Left cardiac atrium (tissue), 4 donors: ENCODE results near the gene RABL2B. TPM values are rescaled to one million over a fixed set of nuclear protein-coding genes. Genes with fewer than 3 reads are reported as not detected.
"Not testable (repeated sequence)": the region's sequence is repeated elsewhere in the genome, so short reads cannot be mapped to it uniquely, and the experiment has no call there.

ENCODE experiments used
- ATAC-seq, 2 donors: fragments of 200-7000 bp; cut with Tn5 transposase; one replicate each; pipeline ENCODE4 v1.9.1; 2020; ENCODE audit warnings: mild to moderate bottlenecking in 2 of 2, moderate library complexity in 2 of 2
- DNase-seq: peaks from one replicate; pipeline ENCODE4 v3.0.0-alpha.2; 2020
- intact Hi-C, 2 donors: fragments of 100-400 bp; cut with DNase I; formaldehyde crosslinking; loops; one replicate each; pipeline versions ENCODE4 v1.14.1 to v1.15.1; 2022 to 2023
- total RNA-seq, 2 donors: library from RNA; stranded (reverse); fragmentation: NEBNext Ultra II Directional; extraction: Animal tissue kit (Norgen Biotek cat#: 25700); gene quantifications; one replicate each; pipeline ENCODE4 v1.2.1, GENCODE V29; 2021
- donor health status: DM: no; HTN: yes; CAD: no.
- donor health status: DM: no; HTN: yes; CAD: no; lungs with severe emphysema.
- donor health status: DM: yes; HTN: yes; CAD: no.
- donor health status: Dilated cardiomyopathy.

Gene RABL2B
- total RNA-seq, 2 donors from 2014 or later, result 10.2 to 11.0 TPM

DNA sequence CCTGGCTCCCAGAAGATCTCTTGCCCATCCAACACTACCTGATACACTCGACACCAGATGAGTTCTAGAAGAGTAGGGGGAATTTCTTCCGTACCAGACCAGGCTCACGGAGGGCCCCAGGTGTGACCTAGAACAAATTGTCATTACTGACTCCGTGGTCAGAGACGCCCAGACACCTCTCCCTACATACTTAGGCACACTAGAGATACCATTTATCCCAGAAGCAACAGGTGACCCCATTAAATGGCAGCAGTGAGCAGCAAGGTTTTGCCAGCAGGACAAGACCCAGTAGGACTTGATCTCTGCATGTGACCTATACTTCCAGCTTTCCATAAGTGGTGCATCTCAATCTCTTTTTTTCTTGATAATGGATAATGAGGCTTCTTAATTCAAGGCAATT, 42.7 kb downstream of the RABL2B start:
- DNase-seq, ATAC-seq, intact Hi-C loops: not testable (repeated sequence)

DNA sequence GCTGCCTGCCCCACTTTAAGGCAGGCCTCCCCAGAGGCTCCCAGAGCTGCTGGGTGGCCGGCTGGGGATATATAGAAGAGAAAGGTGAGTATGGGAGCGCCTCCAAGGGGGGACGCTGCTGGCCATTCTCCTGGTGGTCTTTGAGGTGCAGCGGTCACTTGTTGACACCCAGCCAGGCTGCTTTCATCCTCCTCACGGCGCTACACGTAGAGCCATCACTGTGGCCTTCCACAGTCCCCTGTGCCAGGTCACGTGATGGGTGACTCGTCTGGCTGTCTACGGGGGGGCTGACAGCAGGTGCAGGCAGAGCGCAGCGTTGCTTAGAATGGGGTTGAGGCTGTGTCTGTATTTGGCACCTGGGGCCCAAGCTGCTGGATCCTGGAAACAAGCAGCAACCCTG, 43.5 kb downstream of the RABL2B start:
- ATAC-seq (no peak), DNase-seq (peak; percentile 14)
- intact Hi-C loops, result no loop called here

DNA sequence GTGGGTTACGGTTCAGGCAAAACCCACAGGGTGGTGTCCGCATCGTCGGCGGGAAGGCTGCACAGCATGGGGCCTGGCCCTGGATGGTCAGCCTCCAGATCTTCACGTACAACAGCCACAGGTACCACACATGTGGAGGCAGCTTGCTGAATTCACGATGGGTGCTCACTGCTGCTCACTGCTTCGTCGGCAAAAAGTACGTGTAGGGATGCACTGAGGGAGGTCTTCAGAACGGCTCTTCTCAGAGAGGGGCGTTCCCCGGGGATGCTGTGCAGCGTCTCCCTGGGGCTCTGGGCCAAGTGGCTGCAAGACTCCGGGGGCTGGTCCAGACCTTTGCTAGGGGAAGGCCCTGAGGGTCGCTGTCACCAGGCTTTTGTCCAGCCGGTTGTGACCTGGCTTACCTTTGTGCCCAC, 44.2 kb downstream of the RABL2B start:
- no peak for ATAC-seq
- DNase-seq, result no peak
- intact Hi-C loops, result no loop called here

DNA sequence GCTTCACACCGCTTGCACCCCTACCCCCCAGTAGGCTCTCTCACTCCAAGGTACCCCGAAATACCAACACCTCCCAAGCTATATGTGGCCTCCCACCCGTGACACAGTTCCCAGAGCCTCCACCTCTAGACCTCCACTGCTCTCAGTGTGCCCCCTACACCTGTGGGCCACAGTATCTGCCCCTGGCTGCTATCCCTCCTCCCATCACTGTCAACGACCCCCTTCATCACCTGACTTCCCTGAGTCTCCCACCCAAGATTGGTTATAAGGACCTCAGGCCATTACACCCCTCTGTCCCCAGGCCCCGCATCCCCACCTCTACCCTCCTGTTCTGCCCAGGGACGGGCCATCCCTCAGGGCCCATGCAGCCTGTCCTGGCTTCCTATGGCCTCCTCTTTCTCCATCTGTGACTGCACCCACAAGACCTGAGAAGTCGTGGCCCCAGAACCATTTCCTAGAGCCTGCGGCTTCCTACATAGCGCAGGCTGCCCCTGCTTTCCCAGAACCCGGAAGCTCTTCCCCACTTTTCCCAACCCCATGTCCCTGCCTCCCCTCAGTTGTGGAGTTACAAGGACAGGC, 44.7 kb downstream of the RABL2B start:
- no peak for ATAC-seq
- intact Hi-C loops, result no loop called here
- no peak for DNase-seq

DNA sequence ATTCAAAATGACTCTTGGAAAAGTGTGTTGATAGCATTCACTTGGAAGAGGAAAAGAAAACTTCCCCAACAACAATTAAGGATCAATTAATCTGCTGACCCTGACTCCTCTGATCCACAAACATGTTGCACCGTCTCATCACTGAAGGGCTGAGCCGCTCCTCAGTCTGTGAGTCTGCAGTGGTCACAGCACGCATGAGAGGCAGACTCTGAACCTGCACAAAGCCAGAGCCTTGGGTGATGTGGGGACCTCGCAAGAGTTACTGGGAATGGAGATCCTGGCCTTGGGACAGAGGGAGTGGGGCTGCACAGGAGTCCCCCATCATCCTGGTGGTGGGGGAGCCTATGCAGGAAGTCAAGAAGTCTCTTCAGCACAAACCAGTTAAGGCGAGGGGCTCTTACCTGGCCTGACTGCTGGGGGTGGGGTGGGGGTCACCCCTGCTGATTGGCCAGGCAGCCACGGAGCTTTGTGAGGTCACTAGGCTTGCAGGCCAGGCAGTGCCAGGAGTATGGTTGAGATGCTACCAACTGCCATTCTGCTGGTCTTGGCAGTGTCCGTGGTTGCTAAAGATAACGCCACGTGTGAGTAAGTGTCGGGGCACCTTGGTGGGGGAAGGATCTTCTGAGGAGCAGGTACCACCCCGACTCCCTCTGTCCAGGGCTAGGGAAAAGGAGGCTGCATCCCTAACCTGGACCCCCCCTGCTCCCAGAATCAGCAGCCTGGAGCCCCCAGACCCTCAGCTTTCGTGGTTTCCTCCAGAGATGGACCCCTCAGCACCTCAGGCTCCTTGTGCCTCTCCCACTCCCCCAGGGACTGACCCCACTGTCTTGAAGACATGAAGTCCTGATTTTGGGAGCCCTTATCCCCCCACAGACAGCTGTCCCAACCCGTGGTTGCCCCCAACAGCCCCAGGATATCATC, 45.4 kb downstream of the RABL2B start, which contains the start of gene ACR:
ACR (plus strand) TSS at position 477 of the 921 bp plus-strand sequence; CDS start at position 509, 32 bp downstream.
- intact Hi-C loops, result no loop called here
- DNase-seq, result no peak
- no peak for ATAC-seq

DNA sequence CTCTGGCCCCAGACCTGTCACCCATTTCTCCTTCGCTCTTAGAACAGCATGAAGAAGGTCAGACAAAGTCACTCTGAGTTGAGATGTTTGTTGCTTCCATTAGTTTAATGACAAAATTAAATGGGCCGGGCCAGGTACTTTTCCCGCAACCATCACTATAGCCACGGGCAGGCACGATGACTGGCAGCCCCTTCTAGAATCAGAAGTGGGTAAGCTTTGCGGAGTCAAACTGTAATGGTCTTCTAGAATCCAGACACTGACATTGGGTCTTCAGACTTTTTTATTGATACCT, 47.8 kb downstream of the RABL2B start:
- ATAC-seq (no peak), DNase-seq (peak; percentile 0)
- intact Hi-C loops, result no loop called here

DNA sequence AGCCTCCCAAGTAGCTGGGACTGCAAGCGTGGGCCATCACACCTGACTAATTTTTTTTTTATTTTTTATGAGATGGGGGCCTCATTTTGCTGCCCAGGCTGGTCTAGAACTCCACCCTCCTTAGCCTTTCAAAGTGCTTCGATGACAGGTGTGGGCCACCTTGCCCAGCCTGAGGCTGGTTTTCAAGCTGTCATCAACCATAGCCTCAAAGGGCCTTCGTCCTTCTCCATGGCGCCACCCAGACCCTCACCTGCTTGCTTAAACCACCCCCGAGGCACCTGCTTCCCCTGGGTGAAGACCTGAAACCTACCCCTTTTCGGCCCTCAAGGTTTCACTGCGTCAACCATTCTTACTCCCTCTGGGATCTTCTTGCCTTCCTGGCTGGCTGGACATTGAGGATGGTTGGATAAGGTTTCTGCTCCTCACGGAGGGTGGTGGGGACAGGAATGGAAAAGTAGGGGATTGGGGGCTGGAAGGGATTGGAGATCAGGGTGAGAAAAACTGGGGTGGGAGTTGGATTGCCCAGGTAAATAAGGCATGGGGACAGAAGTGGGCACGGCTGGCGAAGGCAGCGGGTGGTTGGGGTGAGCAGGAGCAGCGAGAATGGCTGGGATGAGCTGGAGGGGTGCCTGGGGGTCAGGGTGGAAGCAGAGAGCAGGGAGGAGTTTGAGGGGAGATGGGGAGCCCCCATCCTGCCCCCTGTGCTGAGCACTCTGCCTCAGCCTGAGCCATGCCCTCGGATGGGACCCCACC, 48.3 kb downstream of the RABL2B start:
- DNase-seq (peak; percentile 6), ATAC-seq (no peak)
- intact Hi-C loops, result no loop called here

DNA sequence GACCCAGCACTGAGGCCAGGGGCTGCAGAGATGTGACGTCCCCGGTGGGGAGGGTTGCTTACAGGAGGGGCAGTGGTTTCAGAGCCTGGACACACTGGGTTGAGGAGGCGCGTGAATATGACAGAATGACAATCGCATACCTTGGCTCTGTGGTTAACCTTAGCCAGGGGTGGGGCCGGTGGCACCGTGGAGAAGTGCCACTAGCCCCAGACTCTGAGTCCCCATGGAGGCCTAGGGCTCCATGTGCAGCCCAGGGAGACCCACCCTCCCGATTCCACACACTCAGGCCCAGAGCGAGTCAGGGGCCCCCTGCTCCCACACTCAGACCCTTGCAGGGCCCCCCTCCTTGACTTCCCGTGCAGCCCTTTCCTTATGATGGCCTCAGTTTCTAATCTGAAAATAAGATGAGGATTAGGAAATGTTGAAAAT, 49.1 kb downstream of the RABL2B start:
- DNase-seq (peak; percentile 18), ATAC-seq (no peak)
- intact Hi-C loops, result no loop called here

DNA sequence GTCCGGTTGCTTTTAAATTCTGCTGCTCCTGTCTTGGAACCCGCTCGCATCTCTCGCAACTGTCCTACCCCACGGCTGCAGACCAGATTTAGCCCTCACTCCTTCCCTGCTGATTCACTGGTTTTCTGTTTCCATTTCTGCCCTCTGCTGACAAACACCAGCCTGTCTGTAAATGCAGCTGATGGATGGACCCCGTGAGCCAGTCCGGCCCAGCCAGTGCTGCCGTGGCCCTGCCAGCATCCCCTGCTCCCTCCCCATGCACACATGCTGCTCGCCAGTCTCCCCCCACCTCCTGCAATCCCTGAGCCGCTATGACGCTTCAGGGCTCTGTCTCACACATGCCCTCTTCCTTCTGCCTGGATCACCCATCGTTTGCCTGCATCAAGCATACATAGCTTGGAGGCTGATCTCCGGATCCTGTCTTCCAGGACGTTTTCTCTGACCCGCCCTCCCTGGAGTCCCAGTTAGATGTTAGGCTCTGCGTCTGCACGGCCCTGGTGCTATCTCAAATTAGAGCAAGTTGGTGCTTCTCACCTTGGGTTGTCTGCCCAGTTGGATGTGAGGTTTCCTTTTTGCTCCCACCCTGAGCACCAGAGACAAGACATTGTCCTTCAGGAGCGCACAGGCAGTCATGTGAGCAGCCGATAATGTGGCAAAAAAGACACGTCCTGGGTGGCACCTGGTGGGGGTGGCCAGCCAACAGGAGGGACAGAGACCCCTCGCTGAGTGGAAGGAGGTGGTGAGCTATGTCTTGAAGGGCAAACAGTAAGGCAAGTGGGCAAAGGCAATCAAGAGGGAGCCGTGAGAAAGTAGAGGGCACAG, 49.7 kb downstream of the RABL2B start:
- DNase-seq (peak; percentile 22), ATAC-seq (no peak)
- intact Hi-C loops, result no loop called here

DNA sequence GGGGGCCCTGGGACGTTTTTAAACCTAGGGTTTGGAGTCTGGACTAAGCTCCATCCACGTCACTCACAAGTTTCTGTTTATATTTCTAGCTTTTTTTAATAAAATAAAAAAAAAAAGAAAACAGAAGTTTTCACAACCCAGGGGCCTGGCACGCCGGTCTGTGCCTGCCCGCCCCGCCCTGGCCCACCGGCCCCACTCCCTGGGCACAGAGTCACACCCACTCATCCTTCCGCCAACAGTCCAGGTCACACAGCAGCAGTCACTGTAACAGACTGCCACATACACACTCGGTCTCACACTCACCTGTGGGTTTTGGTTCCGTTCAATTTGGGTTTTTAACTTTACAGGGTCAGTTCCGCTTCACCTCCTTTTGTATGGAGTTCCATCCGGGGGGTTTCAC, 50.8 kb downstream of the RABL2B start:
- DNase-seq, result peak; percentile 10
- intact Hi-C loops, result no loop called here
- ATAC-seq, result no peak

DNA sequence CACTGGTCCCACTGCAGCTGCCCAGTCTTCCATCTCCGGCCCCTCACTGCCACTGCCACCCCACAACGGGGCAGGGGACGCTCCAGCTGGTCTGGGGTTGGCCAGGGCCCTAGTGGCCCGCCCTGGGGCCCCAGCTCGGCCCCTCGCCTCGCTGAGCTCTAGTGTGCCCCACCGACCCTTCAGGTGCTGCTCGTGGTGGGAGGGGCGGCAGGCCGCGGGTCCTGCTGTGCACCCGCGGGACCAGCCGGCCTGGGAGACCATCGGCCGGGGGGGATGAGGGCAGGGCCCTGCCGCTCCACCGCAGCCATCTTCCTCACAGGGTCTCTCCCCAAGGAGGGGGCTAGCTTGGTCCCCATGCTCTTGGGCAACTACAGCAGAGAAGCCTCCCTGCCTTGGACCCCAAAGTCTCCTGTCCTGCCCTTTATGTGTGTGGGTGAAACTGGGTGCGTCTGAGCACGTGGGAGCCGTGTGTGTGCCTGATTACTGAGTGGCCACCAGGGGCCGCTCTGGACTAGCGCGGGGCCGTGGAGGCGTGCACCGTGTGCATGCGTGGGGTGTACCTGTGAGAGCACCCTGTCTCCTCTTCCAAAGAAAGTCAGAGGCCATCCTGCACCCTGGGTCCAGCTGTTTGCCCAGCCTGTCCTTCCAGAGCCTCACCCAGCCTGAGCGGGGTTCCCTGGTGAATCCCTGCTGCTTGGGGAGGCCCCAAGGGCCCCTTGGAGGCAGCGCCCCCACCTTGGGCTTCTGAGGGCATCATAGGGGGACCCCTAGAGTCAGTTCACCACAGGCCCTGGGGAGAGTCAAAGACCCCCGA, 51.4 kb downstream of the RABL2B start:
- intact Hi-C loops, result no loop called here
- ATAC-seq, result peak; percentile 73 to 76
- peak; percentile 51 for DNase-seq

DNA sequence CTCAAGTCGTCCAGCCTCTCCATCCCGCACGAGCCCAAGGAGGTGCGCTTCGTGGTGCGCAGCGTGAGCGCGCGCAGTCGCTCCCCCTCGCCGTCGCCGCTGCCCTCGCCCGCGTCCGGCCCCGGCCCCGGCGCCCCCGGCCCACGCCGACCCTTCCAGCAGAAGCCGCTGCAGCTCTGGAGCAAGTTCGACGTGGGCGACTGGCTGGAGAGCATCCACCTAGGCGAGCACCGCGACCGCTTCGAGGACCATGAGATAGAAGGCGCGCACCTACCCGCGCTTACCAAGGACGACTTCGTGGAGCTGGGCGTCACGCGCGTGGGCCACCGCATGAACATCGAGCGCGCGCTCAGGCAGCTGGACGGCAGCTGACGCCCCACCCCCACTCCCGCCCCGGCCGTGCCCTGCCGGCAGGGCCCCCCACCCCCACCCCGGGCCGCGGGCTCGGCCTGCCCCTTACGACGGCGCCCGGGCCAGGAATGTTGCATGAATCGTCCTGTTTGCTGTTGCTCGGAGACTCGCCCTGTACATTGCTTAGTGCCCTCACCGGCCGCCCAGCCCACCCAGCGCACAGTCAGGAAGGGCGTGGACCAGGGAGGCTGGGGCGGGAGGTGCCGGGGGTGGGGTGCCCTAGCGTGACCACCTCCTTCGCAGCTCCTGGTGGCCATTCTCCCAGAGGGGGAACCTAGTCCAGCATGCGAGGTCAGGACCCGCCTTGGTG, 52.3 kb downstream of the RABL2B start:
- intact Hi-C loops, result no loop called here
- DNase-seq, result peak; percentile 51
- peak in 1 of 2 donors; percentile 42 for ATAC-seq

DNA sequence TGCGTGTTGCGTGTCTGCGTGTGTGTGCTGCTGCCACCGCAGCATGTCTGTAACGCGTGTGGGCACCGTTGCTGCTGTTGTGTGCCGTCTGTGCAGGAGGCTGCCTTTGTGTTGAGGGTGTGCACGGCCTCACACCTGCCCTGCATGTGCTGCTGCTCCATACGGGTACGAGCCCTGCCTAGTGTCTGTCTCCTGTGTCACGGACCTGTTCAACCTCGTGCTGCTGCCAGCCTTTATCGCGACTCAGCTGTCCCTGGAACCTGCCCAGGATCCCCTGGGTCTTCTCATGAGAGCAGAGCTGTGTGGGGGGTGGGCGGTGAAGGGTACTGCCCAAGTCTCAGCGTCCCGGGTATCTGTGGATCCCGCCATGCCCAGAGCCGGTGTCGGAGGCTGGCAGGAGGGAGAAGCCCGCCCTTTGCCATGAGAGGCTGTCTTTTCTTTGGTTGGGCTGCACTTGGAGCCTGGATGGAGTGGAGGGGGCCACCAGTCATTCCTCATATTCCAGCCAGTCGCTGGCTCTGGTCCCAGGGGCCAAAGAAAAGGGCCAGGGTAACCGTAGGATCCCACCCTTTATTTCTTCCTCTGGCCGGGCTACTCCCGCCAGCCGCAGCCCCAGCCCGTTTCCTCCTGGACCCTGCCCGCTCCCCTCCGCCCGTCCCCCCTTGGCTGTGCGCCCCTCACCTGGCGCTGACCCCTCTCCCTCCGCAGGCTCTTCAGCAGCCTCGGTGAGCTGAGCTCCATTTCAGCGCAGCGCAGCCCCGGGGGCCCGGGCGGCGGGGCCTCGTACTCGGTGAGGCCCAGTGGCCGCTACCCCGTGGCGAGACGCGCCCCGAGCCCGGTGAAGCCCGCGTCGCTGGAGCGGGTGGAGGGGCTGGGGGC, 53.2 kb downstream of the RABL2B start:
- peak; percentile 25 for DNase-seq

DNA sequence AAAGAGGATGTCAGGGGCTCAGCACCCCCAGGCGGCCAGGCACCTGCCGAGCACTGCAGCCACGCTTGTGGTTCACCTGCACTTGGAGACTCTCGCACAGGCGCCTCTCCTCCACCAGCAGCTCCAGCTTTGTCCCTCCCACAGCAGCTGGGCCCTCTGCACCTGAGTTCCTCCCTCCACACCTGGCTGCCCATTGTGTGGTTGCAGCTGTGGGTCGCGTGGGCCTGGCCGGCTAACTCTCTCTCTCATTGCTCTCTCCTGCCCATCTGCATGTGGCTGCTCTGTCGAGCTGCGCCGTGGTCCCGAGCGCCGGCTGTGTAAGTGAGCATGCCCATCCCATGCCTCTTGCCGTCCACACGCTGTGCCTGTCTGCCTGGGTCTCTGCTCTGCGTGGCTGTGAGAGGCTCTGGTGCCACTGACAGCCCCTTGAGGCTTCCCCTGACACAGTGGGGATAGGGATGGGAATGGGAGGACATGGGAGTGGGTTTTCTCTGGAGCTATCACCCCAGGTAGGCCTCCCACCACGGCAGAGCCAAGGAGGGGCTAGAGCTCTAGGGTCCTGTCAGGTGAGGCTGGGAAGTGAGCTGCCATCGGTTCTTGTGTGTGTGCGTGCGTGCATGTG, 53.9 kb downstream of the RABL2B start:
- DNase-seq (peak; percentile 17), ATAC-seq (no peak)
- intact Hi-C loops, result no loop called here

More for the DNA sequence above, 53.2 kb downstream of the RABL2B start:
- intact Hi-C loops, result no loop called here
- ATAC-seq, result no peak

DNA sequence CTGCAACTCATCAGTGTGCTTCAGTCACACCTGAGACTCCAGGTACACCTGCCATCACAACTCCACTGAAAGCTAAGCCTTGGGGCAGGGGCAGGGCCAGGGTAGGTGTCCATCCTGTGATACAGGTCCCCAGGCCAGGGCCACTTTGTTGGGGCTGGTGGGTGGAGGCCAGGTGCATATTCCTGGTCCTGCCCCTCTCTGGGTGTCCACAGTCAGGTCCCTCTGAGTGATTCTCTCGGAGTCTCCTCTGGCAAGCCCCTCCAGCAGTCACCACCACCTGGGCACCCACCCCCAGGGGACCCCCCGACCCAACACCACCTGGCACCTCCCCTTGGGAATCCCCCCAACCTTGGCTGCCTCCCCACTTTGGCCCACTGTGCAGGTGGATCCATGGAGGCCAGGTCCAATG, 54.9 kb downstream of the RABL2B start:
- DNase-seq (peak; percentile 18), ATAC-seq (no peak)
- intact Hi-C loops, result no loop called here
